ENCODE measurements around the gene SFTA2.
"Not testable (repeated sequence)": the region's sequence is repeated elsewhere in the genome, so short reads cannot be mapped to it uniquely, and the experiment has no call there.

SFTA2 gene

DNA sequence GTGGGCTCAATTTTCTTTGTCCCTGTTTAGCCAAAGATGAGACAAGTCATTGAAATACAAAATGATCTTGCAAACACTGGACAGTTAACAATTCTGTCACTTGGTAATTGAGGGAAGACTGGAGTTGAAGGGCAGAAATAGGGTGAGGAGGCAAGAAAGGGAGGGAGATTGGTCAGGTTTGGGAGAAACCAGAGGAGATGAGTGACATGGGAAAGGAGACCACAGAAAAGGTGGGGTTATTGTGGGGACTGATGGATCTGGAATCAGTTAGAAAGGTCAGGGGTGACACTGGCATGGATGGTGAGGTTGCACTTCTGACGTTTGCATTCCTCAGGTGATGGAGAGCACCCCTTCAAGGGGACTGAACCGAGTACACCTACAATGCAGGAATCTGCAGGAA is 23.3 kb downstream of the SFTA2 start:
- H3K9me3 Mint-ChIP-seq (ENCODE audit: low read depth) = no peaks in the 10 kb centered on the region
- peaks cover 6% of the 10 kb centered on the region for H3K36me3 Mint-ChIP-seq
- peak overlapping the region; percentile 100 for H3K4me3 Mint-ChIP-seq
- peaks cover 33% of the 10 kb centered on the region for H3K4me1 Mint-ChIP-seq (ENCODE audit: low read depth)
- peak overlapping the region; percentile 92 for H3K27ac Mint-ChIP-seq
- H3K27me3 Mint-ChIP-seq = no peaks in the 10 kb centered on the region

DNA sequence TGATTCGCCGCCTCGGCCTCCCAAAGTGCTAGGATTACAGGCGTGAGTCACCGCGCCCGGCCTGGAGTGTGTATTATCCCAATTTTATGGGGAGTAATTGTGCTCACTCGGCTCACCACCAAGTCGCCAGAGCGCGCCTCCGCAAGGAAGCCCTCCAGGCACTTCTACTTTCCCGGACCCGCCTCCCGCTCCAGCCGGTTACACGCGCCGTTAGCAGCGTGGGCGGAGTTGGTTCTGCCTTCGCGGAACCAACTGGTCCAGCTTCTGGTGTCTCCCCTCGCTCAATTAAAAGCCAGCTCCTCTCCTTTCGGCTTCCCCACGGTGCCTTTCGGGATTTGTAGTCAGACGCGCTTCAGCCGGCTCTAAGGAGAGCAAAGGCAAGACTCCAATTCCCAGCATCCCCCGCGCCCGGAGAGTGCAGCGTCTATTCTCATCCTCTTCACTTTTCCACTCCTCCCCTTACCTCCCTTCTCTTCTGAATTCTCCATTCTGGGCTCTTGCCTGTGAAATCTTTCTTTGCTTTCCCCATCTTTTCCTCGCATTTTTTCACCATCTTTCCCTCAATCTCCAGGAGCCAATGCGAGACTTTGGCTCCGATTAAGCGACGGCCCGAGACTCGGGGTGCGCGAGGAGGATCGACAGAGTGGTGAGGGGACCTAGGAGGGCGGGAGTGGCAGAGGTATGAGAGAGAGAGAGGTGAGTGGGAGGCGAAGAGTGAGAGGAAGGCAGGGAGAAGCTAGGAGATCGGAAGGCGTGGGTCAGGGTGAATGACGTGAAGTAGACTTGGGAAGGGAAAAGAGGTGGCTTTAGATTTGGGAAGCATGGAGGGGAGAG is 24.0 kb downstream of the SFTA2 start, which contains the start of gene GTF2H4:
GTF2H4 (plus strand) TSS at position 450 of the 834 bp plus-strand sequence.
- Mint-ChIP-seq H3K9me3 (ENCODE audit: low read depth) (no peaks in the 10 kb centered on the region), H3K4me1 (ENCODE audit: low read depth) (peaks cover 26% of the 10 kb centered on the region), H3K27ac (peak within 1 kb of the TSS; percentile 92), H3K27me3 (no peaks in the 10 kb centered on the region), H3K36me3 (peaks cover 6% of the 10 kb centered on the region), H3K4me3 (peak within 1 kb of the TSS; percentile 100)

DNA sequence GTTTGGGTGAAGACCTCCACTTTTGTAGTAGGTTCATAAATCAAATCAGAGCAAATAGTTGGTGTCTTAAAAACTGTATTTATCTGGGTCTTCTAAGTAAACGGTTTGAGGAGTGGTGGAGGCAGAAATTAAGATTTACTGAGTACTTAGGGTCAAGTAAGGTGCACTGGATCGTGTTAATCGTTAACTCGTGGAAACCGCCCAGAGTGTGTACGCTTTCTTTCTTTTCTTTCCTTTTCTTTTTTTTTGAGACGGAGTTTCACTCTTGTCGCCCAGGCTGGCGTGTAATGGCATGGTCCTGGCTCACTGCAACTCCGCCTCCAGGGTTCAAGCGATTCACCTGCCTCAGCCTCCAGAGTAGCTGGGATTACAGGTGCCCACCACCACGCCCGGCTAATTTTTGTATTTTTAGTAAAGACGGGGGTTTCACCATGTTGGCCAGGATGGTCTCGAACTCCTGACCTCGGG is 24.6 kb downstream of the SFTA2 start:
- peaks cover 23% of the 10 kb centered on the region for H3K4me1 Mint-ChIP-seq (ENCODE audit: low read depth)

DNA sequence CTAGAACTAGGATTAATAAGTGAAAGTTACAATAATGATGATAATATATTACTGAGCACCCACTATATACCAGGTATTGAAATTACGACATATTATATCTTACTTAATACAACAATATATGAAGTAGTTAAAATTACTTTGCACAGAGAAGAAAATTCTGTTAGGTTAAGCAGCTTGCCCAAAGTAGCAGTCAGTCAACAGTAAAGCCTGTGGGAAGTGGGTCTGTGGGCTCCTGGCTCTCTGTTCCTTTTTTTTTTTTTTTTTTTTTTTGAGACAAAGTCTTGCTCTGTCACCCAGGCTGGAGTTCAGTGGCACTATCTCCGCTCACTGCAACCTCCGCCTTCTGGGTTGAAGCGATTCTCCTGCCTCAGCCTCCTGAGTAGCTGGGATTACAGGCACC is 28.7 kb downstream of the SFTA2 start:
- no peaks in the 10 kb centered on the region for H3K9me3 Mint-ChIP-seq (ENCODE audit: low read depth)
- H3K4me3 Mint-ChIP-seq = no peak overlapping the region
- no peak overlapping the region for H3K27ac Mint-ChIP-seq
- H3K4me1 Mint-ChIP-seq (ENCODE audit: low read depth) = peaks cover 9% of the 10 kb centered on the region
- H3K36me3 Mint-ChIP-seq = peaks cover 2% of the 10 kb centered on the region
- H3K27me3 Mint-ChIP-seq = no peaks in the 10 kb centered on the region

More for the DNA sequence above, 24.6 kb downstream of the SFTA2 start:
- not testable (repeated sequence) for H3K27me3 Mint-ChIP-seq; H3K27ac Mint-ChIP-seq; H3K36me3 Mint-ChIP-seq; H3K9me3 Mint-ChIP-seq (ENCODE audit: low read depth)
- peak overlapping the region; percentile 100 for H3K4me3 Mint-ChIP-seq

DNA sequence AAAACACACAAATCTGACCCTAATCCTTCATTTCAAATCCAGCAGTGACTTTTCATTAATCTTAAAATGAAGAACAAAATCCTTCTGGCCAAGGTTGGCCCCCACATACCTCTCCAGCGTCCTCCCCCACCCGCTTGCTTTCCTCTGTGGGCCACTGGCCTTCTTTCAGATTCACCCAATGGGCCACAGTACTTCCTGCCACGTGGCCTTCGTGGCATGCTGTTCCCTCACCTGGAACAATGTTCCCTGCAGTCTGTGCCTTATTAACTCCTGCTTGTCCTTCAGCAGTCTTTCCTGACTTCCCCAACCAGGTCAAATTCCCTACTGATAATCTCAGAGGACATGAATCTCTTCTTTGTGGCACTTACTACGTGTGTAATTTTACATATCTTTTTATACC is 29.3 kb downstream of the SFTA2 start:
- H3K4me3 Mint-ChIP-seq = no peak overlapping the region

DNA sequence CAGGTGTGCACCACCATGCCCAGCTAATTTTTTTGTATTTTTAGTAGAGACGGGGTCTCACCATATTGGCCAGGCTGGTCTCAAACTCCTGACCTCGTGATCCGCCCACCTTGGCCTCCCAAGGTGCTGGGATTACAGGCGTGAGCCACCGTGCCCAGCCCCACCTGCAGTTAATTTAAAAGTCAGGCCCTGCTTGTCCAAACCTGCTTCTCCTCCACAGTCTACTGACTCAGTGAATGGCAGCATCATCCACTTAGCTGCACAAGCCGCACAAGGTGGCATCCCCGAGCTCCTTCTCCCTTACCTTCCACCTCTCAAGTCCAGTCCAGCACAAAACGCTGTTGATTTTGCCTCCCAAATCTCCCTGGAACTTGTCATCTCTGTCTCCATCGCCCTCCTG is 29.8 kb downstream of the SFTA2 start:
- H3K27me3 Mint-ChIP-seq; H3K36me3 Mint-ChIP-seq; H3K9me3 Mint-ChIP-seq (ENCODE audit: low read depth); H3K4me1 Mint-ChIP-seq (ENCODE audit: low read depth); H3K27ac Mint-ChIP-seq; H3K4me3 Mint-ChIP-seq: not testable (repeated sequence)

More for the DNA sequence above, 29.3 kb downstream of the SFTA2 start:
- Mint-ChIP-seq H3K9me3 (ENCODE audit: low read depth) (no peaks in the 10 kb centered on the region), H3K36me3 (peaks cover 4% of the 10 kb centered on the region), H3K27me3 (no peaks in the 10 kb centered on the region), H3K27ac (no peak overlapping the region), H3K4me1 (ENCODE audit: low read depth) (peaks cover 3% of the 10 kb centered on the region)

DNA sequence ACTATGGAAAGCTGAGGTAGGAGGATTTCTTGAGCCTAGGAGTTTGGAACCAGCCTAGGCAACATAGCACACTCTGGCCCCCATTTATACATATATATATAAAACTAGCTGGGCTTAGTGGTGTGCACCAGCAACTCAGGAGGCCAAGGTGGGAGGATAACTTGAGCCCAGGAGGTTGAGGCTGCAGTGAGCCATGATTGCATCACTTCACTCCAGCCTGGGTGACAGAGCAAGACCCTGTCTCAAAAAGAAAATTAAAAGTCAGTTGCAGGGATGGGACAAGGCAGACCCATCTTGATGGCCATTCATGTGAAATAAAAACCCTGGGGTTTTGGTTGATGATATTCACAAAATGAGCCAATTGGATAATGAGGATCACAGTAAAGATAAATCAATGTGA is 30.5 kb downstream of the SFTA2 start:
- Mint-ChIP-seq H3K27ac (no peak overlapping the region), H3K27me3 (no peaks in the 10 kb centered on the region), H3K9me3 (ENCODE audit: low read depth) (no peaks in the 10 kb centered on the region), H3K4me1 (ENCODE audit: low read depth) (no peaks in the 10 kb centered on the region), H3K36me3 (peaks cover 4% of the 10 kb centered on the region), H3K4me3 (no peak overlapping the region)

- H3K9me3 Mint-ChIP-seq (ENCODE audit: low read depth) = no peaks in the 10 kb centered on the region
- no peak overlapping the region for H3K4me3 Mint-ChIP-seq
- peaks cover 4% of the 10 kb centered on the region for H3K36me3 Mint-ChIP-seq
- no peaks in the 10 kb centered on the region for H3K27me3 Mint-ChIP-seq
- no peaks in the 10 kb centered on the region for H3K4me1 Mint-ChIP-seq (ENCODE audit: low read depth)
- no peak overlapping the region for H3K27ac Mint-ChIP-seq
Measured at GRCh38 chr6:30900863-30901417, 31.0 kb downstream of the SFTA2 start.

- Mint-ChIP-seq H3K27me3 (no peaks in the 10 kb centered on the region), H3K36me3 (peaks cover 9% of the 10 kb centered on the region), H3K4me1 (ENCODE audit: low read depth) (no peaks in the 10 kb centered on the region), H3K9me3 (ENCODE audit: low read depth) (no peaks in the 10 kb centered on the region), H3K4me3 (no peak overlapping the region), H3K27ac (no peak overlapping the region)
Measured at GRCh38 chr6:30898750-30899360, 33.1 kb downstream of the SFTA2 start.

DNA sequence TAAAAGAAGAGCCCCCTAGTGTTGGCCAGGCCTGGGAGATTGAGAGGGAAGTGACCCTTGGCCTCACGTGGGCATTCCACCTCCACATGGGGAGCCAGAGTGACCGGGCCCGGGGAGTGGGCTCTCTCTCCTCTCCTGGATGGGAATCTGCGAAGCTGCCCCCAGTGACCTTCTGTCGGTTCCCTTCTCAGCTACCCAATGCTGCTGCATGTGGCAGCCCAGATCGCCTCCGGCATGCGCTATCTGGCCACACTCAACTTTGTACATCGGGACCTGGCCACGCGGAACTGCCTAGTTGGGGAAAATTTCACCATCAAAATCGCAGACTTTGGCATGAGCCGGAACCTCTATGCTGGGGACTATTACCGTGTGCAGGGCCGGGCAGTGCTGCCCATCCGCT is 34.1 kb downstream of the SFTA2 start:
- H3K36me3 Mint-ChIP-seq = peaks cover 9% of the 10 kb centered on the region
- no peaks in the 10 kb centered on the region for H3K27me3 Mint-ChIP-seq
- no peak overlapping the region for H3K27ac Mint-ChIP-seq
- H3K9me3 Mint-ChIP-seq (ENCODE audit: low read depth) = no peaks in the 10 kb centered on the region
- no peaks in the 10 kb centered on the region for H3K4me1 Mint-ChIP-seq (ENCODE audit: low read depth)
- H3K4me3 Mint-ChIP-seq = no peak overlapping the region

- no peak overlapping the region for H3K27ac Mint-ChIP-seq
- H3K4me1 Mint-ChIP-seq (ENCODE audit: low read depth) = no peaks in the 10 kb centered on the region
- H3K4me3 Mint-ChIP-seq = no peak overlapping the region
- H3K36me3 Mint-ChIP-seq = peaks cover 13% of the 10 kb centered on the region
- H3K27me3 Mint-ChIP-seq = no peaks in the 10 kb centered on the region
- H3K9me3 Mint-ChIP-seq (ENCODE audit: low read depth) = no peaks in the 10 kb centered on the region
Measured at GRCh38 chr6:30896541-30896940, 35.4 kb downstream of the SFTA2 start.

DNA sequence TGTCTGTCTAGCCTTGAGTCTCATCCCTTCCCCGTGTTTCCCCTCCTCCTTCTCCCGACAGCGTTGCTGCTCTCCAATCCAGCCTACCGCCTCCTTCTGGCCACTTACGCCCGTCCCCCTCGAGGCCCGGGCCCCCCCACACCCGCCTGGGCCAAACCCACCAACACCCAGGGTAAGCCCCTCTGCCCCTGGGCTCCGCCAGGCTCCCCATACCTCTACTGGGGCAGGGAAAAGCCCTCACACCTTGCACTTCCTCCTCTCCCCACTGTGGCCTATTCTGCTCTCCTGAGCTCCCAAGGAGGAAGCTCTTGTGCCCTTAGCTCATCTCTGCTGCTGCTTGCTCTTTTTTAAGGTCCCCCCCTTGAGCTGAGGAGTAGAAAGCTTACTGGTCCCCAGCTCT is 36.6 kb downstream of the SFTA2 start:
- no peak overlapping the region for H3K4me3 Mint-ChIP-seq
- H3K9me3 Mint-ChIP-seq (ENCODE audit: low read depth) = no peaks in the 10 kb centered on the region
- no peak overlapping the region for H3K27ac Mint-ChIP-seq
- no peaks in the 10 kb centered on the region for H3K4me1 Mint-ChIP-seq (ENCODE audit: low read depth)
- peaks cover 13% of the 10 kb centered on the region for H3K36me3 Mint-ChIP-seq
- no peaks in the 10 kb centered on the region for H3K27me3 Mint-ChIP-seq

DNA sequence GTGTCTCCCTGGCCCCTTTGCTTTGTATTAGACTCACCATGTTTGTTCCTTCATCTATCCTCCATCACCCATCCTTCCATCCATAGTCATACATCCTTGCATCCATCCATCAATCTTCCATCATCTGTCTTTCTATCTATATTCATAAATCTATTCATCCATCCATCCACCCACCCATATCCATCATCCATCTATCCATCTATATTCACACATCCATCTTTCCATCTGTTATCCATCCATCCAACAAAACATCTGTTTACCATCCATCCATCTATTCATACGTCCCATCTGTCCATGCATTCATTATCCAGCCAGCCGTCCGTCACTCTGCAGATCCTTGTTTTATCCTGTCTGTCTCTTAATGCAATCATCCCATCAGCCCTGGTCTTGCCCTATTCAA is 37.0 kb downstream of the SFTA2 start:
- Mint-ChIP-seq H3K27ac (no peak overlapping the region), H3K4me1 (ENCODE audit: low read depth) (no peaks in the 10 kb centered on the region), H3K4me3 (no peak overlapping the region), H3K9me3 (ENCODE audit: low read depth) (no peaks in the 10 kb centered on the region), H3K27me3 (no peaks in the 10 kb centered on the region), H3K36me3 (peaks cover 13% of the 10 kb centered on the region)

GRCh38 chr6:30894381-30894780 is 37.6 kb downstream of the SFTA2 start:
- H3K27me3 Mint-ChIP-seq = no peaks in the 10 kb centered on the region
- no peaks in the 10 kb centered on the region for H3K9me3 Mint-ChIP-seq (ENCODE audit: low read depth)
- no peak overlapping the region for H3K4me3 Mint-ChIP-seq
- H3K4me1 Mint-ChIP-seq (ENCODE audit: low read depth) = peaks cover 2% of the 10 kb centered on the region
- H3K27ac Mint-ChIP-seq = no peak overlapping the region
- peaks cover 13% of the 10 kb centered on the region for H3K36me3 Mint-ChIP-seq

DNA sequence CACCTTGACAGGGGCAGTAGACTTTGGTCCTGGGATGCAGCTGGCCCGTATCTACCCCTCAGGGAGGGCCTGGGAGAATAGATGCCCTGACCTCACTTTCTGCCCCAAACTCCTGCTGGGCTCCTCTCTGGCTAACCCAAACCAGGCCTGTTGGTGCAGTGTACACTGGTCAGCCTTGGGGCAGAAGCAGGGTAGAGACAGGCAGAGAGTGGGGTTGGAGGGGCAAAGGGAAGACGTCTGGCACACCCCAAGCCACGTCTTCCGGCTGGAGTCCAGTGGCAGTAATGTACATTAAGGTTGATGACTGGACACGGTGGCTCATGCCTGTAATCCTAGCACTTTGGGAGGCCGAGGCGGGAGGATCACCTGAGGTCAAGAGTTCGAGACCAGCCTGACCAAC is 38.3 kb downstream of the SFTA2 start:
- Mint-ChIP-seq H3K9me3 (ENCODE audit: low read depth) (no peaks in the 10 kb centered on the region), H3K36me3 (peaks cover 13% of the 10 kb centered on the region), H3K27me3 (no peaks in the 10 kb centered on the region), H3K27ac (no peak overlapping the region), H3K4me3 (no peak overlapping the region), H3K4me1 (ENCODE audit: low read depth) (peaks cover 2% of the 10 kb centered on the region)

All from activated naive CD8-positive, alpha-beta T cell (primary cell).